ENCODE results near the gene ANKS6.

ANKS6 gene

GRCh38 chr9:98770717-98771116 lies 25.6 kb downstream of the ANKS6 start:
- no peak for DNase-seq

DNA sequence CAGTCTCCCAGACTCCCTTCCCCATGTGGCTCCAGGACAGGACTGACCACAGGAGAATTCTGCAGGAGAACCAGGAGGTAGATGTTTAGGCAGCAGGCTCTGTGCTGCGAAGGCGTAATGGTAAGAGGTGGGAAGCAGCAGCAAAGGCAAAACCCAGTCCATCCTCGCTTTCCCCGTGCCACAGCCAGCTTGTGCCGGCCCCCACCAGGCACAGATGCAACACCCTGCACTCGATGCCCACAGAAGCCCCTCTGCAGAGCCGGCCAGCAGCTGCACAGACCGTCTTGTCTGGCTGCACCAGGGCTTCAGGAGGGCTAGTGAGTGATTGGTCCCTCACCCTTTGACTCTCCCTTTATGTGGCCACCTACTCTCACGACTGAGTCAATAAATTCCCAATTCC lies 28.0 kb downstream of the ANKS6 start:
- no peak for DNase-seq

DNA sequence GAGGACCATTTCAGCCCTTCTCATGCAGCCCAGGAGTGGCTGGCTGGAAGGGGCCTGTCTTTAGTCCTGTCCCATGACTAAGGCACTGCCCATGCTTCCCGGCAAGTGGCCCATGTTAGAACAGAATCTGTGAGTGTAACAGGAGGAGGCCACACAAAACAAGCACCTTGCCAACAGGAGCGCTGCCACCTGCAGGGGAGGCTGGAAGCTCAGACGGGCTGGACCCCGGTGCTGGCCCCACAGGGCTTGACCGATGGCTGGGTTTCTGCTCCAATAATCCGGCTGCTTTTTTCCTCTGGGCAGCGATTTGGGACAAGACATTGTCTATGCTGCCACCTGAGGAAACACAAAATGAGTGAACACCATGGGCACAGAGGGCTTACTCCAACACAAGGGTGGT lies 28.4 kb downstream of the ANKS6 start:
- DNase-seq, result no peak

DNA sequence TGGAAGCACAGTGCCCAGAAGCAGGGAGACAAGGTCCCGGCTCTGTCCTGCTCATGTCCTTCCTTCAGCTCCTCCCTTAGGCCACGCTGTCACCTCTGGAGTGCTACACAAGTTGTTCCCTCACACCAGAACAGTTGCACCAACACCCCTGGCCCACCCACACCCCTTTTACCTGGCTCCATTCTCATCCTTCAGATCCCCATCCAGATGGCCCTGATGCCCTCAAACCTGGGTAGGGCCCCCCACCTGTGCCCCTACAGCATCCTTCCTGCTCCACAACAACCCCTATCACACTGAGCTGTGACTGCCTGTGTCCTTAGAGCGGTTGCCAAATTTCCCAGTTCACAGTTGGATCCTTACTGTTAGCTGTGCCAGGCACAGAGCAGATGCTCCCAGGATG lies 29.2 kb downstream of the ANKS6 start:
- no peak for DNase-seq

- DNase-seq, result no peak
Observed at GRCh38 chr9:98766586-98766985, 29.8 kb downstream of the ANKS6 start.

GRCh38 chr9:98765256-98765655 lies 31.1 kb downstream of the ANKS6 start:
- peak; percentile 47 for DNase-seq

- no peak for DNase-seq
Observed at GRCh38 chr9:98763986-98764745, 32.2 kb downstream of the ANKS6 start.

DNA sequence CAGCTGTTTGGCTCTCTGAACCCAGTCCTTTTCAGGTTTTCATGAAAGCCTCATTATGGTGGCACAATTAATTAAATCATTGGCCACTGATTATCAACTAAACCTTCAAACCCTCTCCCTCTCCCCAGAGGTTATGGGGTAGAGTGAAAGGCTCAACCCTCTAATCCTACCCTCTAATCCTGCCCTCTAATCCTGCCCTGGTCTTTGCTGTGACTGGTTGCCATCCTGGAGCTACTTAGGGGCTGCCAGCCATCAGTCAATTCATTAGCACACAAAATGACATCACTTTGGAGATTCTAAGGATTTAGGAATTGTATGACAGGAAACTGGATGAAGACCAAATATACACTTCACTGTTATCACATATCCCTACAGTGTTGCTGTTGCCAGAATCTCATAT lies 36.1 kb downstream of the ANKS6 start:
- DNase-seq, result no peak

- no peak for DNase-seq
Observed at GRCh38 chr9:98755006-98755618, 41.2 kb downstream of the ANKS6 start.

DNA sequence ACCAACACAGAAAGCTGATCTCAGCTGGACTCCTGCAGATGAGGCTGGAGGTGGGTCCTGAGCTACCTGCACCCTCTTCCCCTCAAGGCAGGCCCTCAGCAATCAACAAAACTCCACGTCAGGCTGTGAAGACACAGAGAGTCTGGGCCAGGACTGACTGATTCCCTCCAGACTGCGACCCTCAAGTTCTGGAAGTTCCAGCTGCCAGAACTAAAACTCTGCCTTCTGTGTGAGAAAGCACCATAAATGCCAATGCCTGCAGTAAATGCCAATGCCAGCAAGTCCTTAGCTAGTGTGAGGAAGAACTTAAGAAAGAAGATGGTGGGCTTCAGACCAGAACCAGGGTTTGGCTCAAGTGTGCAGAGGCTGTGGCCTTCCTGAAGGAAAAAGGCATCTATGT lies 45.1 kb downstream of the ANKS6 start:
- DNase-seq, result no peak

DNA sequence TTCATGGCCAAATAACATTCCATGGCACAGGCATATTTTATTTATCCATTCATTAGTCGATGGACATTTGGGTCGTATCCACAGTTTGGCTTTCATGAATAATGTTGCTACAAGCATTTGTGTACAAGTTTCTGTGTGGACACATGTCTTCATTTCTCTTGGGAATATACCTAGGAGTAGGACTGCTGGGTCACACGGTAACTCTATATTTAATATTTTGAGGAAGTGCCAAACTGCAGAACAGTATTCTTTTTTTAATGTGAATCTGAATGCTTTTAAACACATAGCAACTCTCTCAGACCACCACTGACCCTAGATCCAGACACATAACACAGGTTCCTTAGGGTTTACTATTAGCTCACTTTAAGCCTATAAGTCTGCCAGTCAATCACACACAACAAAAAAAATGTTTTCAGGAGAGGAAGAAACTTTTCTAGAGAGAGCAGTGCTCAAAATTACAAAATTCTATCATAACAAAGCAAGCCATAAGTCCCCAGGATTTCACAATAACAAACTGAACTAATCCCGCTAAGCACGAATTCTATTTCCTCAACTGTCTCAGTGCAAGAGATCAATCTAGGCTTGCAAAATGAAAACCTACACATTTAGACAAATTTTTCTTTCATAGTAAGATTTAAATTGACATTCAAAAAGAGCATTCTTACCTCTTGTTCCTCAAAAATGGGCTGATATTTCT lies 45.8 kb downstream of the ANKS6 start:
- DNase-seq, result no peak

GRCh38 chr9:98747476-98747875 lies 48.9 kb downstream of the ANKS6 start:
- DNase-seq, result no peak

- no peak for DNase-seq
Observed at GRCh38 chr9:98745470-98745869, 50.9 kb downstream of the ANKS6 start.

DNA sequence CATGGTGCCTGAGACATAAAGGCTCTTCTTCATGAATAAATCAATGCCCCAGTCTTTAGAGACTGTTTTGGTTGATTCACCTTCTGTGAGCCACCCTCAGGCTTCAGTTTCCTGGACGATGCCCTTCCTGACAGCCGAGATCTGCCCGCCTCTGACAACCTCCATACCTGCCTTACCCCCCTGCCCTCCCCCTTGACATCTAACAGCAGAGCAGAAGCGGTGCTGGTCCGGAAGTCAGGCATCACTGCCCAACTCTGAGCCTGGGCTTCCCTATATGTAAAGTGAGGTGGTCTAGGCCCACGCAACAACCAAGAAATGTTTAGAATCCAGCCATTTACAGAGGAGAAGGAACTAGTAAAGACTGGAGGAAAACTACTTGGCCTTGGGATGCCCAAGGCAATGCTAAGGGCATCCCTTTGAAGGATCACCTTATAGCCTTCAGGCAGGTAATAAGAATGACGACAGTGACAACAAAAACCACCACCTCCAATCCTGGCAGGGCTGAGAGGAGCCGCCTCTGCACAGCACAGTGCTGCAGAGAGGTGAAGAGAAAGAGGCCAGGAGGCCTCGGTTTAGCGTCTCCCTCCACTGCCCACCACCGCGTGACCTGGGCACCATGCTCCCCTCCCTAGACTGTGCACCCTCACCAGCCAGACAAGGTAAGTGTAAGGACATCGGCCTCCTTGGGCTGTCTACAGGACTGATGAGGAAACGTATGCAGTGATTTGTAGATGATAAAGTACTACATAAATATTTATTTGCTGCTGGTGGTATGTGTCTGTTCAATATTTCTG lies 52.3 kb downstream of the ANKS6 start:
- no peak for DNase-seq

GRCh38 chr9:98743329-98743728 lies 53.0 kb downstream of the ANKS6 start:
- DNase-seq, result no peak

GRCh38 chr9:98742325-98743280 lies 53.8 kb downstream of the ANKS6 start:
- no peak for DNase-seq

- no peak for DNase-seq
Observed at GRCh38 chr9:98740226-98740881, 56.0 kb downstream of the ANKS6 start.

- no peak for DNase-seq
Observed at GRCh38 chr9:98738741-98739140, 57.6 kb downstream of the ANKS6 start.

DNA sequence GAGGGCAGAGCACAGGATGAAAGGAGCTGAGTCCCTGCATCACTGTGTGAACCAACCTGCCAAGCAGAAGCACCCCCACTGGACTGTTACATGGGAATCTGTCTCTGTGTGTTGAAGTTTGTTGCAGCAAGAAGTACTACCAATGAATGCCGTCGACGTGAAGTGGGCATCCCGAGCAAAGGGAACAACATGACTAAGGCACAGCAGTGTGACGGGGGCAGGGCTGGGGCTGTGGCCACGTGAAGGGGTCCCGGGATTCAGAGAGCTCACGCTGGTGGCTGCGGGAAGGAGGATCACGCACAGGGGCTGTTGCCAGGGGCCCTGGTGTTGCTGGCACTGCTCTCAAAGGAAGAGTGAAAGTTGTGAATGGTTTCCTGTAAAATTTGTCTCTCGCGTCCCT lies 60.1 kb downstream of the ANKS6 start:
- no peak for DNase-seq

DNA sequence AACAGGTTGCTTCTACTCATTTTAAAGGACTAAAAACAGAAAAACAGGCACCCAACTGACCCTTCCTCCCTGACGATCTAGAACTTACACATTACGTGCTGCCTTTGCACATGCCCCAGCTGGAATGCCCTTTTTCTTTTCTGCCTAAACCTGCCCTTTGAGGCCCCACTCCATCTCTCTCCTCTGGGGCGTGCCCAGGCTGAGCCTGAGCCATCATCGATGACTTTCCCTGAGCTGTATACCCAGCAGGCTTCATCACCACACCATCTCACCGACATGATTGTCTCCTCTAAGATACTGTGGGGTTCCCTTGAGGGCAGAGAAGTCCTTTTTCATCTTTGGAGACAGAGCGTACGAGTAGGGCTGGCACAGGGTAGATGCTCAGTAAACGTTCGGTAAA lies 63.6 kb downstream of the ANKS6 start:
- DNase-seq, result no peak

- no peak for DNase-seq
Observed at GRCh38 chr9:98732091-98732490, 64.3 kb downstream of the ANKS6 start.

GRCh38 chr9:98730871-98731270 lies 65.5 kb downstream of the ANKS6 start:
- DNase-seq, result no peak

Data from NCI-H2171 (cell line).